GM18526 (cell line): Measurements from ENCODE around the gene KPRP.

ENCODE experiments used
- POLR2A ChIP-seq: IDR thresholded peaks from 3 replicates; pipeline ENCODE4 v1.6.1; 2011; ENCODE audit not compliant: insufficient read length; ENCODE audit errors: extremely low read depth

KPRP gene

DNA sequence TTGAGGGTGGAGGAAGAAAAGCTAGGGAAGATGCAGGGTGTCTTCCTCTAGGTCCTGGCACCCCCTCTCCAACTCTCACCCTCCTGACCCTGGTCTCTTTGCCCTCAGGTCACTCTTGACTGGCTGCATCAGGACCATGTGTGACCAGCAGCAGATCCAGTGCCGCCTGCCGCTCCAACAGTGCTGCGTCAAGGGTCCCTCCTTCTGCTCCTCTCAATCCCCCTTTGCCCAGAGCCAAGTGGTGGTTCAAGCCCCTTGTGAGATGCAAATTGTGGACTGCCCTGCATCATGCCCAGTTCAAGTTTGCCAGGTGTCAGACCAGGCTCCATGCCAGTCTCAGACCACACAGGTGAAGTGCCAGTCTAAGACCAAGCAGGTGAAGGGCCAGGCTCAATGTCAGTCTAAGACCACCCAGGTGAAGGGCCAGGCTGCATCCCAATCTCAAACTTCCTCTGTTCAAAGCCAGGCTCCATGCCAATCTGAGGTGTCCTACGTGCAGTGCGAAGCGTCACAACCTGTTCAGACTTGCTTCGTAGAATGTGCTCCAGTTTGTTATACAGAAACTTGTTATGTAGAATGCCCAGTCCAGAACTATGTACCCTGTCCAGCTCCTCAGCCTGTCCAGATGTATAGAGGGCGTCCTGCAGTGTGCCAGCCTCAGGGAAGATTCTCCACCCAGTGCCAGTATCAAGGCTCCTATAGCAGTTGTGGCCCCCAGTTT, 1.8 kb downstream of the KPRP start:
- no peak for TF ChIP-seq POLR2A

DNA sequence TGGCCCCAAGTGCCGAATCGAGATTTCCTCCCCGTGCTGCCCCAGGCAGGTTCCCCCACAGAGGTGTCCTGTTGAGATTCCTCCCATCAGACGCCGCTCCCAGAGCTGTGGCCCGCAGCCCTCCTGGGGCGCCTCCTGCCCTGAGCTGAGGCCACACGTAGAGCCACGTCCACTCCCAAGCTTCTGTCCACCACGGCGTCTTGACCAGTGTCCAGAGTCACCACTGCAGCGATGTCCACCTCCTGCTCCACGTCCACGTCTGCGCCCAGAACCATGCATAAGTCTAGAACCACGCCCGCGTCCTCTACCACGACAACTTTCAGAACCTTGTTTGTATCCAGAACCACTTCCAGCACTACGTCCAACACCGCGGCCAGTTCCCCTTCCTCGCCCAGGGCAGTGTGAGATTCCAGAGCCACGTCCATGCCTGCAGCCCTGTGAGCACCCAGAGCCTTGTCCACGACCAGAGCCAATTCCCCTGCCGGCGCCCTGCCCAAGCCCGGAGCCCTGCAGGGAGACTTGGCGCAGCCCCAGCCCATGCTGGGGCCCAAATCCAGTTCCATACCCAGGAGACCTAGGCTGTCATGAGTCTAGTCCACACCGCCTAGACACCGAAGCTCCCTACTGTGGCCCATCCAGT, 2.8 kb downstream of the KPRP start:
- no peak for TF ChIP-seq POLR2A

DNA sequence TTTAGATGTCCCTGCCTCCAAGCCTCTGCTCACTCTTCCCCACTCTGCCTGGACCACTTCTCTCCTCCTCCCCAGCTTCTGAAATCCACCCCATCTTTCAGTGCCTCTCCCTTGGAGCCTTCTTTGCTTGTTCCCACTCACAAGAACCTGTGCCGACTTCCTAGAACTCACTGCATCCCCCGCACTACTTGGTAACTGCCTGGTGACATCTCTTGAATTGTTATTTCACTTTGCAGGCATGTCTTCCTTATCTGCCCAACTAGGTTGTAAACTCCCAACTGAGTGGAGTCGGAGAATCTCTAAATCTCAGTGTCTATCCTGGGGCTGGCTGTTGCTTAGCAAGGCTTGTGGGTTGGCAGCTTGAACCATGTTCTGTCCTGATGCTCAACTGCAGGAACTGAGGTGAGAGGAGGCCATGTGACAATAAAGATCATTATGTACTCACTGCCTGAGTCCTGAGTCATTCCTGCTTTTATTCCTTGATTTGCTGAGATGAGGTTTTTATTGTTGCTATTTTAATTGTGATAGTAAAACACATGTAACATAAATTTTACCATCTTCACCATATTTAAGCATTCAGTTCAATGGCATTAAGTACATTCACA, 3.9 kb downstream of the KPRP start:
- no peak for TF ChIP-seq POLR2A

DNA sequence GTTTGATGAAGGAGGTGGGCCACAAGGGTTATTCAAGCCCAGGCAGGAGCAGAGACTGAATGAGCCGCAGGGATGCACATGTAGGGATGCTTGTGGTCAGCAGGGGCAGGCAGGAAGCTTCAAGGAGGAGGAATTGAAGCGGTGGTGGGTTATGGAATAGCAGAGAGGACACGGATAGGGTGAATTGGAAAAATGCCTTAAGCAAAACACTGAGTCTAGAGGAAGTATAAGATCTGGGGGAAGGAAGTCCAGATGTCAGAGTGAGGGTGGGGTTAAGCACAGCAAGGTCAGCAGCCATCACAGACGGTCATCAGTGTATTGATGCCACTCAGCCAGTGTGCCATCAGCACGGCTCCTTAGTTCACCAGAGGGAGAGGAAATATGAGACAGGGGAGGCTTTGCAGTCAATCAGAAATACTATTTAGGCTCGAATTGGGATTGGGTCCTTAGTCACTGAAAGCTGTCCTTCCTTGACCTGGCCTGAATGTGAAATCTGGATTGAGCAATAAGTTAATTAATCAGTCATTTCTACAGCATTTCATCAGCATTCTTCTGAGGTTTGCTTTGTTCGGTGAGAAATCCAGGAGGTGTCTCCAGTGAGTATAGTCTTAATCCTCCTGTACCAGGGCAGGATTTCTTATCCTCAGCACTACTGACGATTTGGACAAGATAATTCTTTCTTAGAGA, 11.2 kb downstream of the KPRP start:
- no peak for TF ChIP-seq POLR2A

DNA sequence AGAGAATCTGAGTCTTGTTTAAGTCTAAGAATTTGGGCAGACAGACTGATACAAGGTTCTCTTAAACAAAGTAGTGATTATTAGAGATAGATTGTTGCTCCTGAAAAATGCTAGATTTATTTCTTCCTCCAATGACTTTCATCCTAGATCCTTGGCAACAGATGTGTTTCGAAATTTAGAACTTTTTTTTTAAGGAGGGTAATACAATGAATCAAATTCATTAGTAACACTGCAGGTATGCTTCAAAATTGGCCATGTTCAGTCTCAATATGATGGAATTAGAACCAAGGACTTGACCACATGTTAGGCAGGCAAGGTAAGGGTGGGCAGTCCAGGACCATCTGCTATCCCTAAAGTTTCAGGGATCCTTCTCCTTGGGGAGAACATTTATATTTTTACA, 12.6 kb downstream of the KPRP start:
- TF ChIP-seq POLR2A = no peak

DNA sequence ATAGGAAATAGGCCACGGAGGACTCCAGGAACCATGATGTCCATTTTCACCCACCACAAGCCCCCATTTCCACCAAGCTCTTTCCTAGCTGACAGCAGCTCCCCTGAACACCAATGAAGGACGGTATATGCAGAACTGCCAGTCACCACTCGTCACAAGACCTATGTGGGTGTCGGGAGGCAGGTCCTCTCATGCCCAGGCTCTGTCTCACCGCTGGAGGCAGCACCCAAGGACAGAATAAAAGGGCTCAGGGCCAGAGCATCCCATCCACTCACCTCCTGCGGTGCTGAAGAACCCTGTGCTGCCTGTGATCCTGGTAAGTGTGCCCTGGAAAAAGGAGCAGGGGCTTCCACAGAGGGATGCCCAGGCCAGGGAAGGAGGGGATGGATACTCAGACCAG, 17.1 kb downstream of the KPRP start, which contains the start of gene LCE1F:
Gene LCE1F, plus strand, starts transcription at position 266 of the 400 bp plus-strand sequence. CDS start 1,232 bp downstream, outside the sequence.
- TF ChIP-seq POLR2A = no peak

DNA sequence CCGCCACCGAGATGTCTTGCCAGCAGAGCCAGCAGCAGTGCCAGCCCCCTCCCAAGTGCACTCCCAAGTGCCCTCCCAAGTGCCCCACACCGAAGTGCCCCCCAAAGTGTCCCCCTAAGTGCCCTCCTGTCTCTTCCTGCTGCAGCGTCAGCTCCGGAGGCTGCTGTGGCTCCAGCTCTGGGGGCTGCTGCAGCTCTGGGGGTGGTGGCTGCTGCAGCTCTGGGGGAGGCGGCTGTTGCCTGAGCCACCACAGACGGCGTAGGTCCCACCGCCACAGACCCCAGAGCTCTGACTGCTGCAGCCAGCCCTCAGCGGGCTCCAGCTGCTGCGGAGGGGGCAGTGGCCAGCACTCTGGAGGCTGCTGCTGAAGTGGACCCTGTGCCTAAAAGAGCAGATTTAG, 18.5 kb downstream of the KPRP start:
- no peak for TF ChIP-seq POLR2A

DNA sequence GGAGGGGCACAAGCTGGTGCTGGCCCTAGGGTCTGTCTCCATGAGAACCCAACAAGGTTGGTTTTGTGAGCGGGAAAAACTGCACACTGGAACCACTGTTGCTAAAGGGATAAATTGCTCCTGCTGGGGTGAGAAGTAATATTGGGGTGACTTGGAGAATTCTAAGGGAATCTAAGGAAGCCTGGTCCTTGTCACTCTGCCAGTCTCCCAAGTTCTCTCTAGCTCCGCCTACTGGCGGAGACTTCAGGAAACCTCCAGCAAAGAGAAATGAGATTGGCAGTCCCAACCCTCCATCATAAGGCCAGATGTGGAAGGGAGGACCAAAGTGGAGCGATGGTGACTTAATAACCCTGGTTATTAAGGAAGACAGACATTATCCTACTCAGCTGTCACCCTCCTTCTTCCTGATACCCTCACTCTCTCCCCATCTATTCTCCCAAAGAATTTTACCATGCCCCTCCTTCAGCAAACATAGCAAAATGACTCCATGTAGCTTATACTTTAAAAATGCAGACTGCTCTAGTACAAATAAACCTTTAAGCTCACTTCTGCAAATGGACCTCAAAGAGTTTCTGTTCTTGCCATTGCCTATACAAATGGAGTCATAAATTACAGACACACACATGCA, 19.8 kb downstream of the KPRP start:
- no peak for TF ChIP-seq POLR2A

DNA sequence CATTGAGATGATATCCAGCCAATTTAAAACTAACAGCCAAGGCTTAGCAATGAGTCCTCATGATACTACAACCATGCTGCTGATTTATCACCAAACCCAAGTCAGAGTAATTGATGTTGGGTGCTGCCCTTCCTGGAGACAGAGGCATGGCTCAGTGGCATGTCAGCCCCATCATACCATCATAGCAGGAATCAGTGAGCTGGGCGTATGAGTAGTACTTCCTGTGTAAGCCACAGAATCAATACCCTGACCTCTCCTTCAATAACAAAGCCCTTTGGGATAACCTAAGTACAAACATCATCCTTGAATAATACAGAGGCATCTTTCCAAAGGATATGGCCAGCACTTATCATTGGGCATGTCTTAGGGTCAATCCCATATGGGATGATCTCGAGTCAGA, 25.3 kb downstream of the KPRP start:
- no peak for TF ChIP-seq POLR2A

DNA sequence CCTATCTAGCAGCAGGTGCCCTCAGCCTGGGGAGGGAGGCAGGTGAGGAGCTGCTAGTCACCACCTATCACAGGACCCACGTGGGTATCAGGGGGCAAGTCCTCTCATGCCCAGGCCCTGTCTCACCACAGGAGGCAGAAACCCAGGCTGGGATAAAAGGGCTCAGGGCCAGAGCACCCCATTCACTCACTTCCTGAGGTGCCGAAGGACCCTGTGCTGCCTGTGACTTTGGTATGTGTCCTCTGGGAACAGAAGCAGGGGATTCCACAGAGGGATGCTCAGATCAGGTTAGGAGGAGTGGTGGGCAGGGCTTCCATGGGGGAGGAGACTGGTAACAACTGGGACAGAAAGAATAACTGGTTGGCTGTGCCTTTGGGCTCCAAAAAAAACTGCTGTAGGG, 28.3 kb downstream of the KPRP start, which contains the start of gene LCE1E:
Gene LCE1E, plus strand, starts transcription at position 181 of the 400 bp plus-strand sequence. CDS start 1,043 bp downstream, outside the sequence.
- no peak for TF ChIP-seq POLR2A

DNA sequence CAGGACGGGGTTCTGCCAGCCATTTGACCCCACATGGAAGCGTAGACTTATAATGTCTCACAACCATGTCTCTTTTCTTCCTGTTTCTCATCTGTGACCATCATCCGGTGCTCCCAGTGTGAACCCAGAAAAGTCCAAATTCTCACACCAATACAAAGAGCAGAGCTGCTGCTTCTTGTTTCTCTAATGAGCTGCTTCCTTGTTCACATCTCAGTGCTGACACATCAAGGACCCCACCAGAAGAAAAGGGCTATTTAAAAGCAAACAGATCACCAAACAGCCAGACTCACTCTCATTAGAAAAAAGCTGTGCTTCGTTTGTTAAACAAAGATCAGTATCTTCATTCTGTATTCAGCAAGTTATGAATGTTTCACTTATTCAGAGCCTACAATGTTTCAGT, 37.9 kb downstream of the KPRP start:
- TF ChIP-seq POLR2A = no peak

DNA sequence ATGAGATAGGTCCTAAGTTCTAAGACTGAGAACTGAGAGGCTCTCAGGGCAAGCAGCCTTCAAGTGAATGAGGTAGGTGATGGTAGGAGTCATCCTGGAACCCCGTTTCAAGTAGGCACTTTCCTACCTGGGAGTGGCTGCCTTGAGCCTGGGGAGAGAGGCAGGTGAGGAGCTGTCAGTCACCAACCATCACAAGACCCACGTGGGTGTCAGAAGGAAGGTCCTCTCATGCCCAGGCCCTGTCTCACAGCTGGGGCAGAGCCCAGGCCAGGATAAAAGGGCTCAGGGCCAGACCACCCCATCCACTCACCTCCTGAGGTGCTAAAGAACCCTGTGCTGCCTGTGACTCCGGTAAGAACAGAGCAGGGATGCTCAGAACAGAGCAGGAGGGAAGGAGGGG, 38.6 kb downstream of the KPRP start, which contains the start of gene LCE1D:
Gene LCE1D, plus strand, starts transcription at position 301 of the 400 bp plus-strand sequence. CDS start 1,074 bp downstream, outside the sequence.
- TF ChIP-seq POLR2A = no peak

DNA sequence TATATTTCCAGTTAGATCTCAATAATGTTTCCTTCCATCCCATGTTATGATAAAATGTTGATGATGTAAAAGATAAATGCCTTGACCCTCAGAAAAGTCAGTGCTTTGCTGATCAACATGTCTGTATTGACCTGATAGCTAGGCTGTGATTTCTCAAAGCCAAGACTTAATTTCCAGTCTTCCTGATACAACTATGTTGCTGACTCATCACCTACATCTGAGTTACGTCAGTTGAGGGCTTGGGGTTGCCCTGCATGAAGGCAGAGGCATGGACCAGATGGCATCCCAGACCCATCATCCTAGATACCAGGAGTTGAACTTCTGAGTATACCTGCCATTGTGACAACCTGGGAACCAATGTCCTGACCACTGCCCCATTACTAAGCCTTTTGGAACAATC, 43.5 kb downstream of the KPRP start:
- no peak for TF ChIP-seq POLR2A

DNA sequence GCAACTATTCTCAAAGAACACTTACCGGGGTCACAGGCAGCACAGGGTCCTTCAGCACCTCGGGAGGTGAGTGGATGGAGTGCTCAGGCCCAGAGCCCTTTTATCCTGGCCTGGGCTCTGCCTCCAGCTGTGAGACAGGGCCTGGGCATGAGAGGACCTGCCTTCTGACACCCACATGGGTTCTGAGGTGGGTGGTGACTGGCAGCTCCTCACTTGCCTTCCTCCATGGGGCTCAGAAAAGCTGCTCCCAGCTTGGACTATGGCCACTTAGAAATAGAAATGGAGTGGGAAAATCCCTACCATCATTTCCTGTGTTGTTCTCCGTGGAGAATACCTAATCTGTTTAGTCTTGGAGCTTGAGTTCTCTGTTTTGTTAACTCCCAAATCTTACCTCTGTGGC, 48.8 kb downstream of the KPRP start, which contains the start of gene LCE1C:
Gene LCE1C, minus strand, starts transcription at position 76 of the 400 bp plus-strand sequence. CDS start 1,173 bp downstream, outside the sequence.
- no peak for TF ChIP-seq POLR2A

DNA sequence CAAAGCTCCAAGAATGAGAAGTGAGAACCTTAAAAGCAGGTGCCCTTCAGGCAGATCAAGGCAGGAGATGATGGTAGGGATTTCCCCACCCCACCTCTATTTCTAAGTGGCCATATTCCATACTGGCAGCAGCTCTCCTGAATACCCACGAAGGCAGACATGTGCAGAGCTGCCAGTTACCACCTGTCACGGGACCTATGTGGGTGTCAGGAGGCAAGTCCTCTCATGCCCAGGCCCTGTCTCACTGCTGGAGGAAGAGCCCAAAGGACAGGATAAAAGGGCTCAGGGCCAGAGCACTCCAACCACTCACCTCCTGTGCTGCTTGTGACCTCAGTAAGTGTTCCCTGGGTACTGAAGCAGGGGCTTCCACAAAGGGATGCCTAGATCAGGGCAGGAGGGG, 53.2 kb downstream of the KPRP start:
- TF ChIP-seq POLR2A = no peak
